GM21717 (cell line): ENCODE measurements around the gene HSP90AA1.
"Not testable (repeated sequence)": the region's sequence is repeated elsewhere in the genome, so short reads cannot be mapped to it uniquely, and the experiment has no call there.

Experiments
- ATAC-seq: cut with Tn5 transposase; IDR thresholded peaks from one replicate; pipeline ENCODE4 v1.9.1; 2021; ENCODE audit warnings: mild to moderate bottlenecking, moderate library complexity; ENCODE audit not compliant: unreplicated experiment

HSP90AA1 gene

DNA sequence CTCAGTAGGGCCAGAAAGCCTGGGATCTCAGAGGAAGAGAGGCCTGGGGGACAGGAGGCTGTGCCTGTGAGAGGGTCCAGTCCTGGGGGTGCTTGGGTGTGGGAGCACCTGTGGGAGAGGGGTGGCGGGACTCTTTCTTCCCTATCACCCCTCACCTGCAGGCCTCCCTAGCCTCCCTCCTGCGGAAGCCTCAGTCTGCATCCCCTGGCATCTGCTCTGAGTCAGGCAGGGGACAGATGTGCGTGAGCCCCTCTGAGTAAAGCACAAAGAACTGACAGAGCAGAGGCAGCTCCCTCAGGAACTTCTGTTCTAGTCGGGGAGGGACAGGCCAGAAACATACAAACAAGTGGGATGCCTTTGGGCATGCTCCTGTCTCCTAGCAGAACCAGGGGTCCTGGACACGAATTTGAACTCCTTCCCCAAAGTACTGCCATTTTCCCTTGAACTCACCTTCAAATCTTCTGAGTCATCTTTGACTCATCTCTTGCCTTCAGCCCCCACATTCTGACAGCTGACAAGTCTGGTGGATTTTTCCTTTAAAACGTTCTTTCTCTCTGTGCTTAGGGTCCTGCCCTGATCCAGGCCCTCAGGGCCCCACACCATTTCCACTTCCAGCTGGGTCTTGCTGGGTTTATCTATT, 8.5 kb upstream of the HSP90AA1 start:
- ATAC-seq = no peak

DNA sequence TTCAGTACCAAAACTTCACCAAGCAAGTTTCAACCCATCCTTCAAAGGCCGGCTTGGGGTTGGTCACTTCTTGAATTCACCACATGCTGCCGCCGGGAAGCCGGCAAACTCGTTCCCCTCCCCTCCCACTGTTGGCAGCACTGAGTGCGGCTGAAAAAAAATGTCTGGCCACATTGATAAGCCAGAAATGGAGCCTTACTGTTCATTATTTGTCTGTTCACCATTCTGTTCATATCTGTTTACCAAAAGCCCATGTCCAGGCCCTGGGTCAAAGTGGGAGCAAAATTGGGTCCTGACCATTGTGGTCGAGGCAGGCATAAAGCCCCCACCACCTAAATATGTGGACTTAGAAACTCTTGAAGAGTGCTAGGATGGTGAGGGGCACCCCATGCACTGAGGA, 7.3 kb upstream of the HSP90AA1 start:
- ATAC-seq = no peak

DNA sequence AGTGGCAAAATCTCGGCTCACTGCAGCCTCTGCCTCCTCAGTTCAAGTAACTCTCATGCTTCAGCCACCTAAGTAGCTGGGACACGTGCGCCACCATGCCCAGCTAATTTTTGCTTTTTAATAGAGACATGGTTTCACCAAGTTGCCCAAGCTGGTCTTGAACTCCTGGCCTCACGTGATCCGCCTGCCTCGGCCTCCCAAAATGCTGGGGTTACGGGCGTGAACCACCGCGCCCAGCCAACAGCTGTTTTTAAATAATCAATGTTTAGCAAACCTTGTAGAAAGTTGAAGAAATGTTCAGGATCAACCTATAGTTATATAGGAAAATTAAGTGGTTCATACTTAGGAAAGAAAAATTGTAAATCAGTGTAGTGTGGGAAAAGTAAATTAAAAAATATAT, 6.0 kb upstream of the HSP90AA1 start:
- ATAC-seq = no peak

DNA sequence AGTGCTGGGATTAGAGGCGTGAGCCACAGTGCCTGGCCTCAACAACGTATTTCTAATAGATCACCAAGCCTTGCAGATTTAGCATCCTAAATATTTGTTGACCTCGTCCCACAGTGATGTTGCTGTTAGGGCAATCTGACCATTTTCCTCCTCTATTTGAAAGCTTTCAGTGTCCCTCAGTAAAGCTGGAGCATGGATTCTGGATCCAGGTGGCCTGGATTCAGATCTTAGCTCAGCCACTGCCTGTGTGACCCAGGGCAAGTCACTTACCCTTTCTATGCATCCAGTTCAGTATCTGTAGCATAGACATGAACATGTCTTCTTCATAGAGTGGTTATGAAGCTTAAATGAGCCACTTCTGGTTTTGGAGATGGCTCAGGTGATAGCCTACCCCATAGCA, 3.9 kb upstream of the HSP90AA1 start:
- no peak for ATAC-seq

DNA sequence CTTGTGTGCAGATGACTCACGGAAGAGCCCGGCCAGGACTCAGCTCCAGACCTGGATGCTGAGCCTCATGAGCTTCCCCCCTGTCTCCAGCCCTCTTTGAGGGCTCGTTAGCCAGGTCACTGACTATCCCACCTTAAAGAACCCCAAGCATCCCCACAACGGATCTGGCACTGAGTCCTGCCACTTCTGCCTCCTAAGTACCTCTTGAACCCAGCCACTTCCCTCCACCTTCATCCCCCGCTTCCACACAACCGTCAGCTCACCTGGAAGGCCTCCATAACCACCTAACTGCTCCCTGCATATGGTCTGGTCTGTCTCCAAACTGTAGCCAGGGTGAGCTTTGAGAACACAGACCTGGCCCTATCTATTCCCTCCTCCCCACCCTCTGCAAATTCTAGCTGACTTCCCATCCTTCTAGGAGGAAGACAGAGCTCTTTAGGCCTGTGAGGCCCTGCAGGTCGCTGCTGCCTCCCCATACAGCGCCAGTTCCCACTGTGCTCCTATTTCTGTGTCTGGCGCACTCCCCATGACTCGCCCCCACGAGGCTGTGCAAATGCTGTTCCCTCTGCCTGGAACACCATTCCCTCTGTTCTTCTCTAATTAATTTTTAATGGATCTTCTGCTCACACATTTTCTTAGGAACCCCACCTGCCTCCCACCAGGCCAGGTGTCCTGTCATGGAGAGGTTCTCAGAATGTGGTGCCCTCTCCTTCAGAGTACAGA, 2.9 kb upstream of the HSP90AA1 start:
- no peak for ATAC-seq

DNA sequence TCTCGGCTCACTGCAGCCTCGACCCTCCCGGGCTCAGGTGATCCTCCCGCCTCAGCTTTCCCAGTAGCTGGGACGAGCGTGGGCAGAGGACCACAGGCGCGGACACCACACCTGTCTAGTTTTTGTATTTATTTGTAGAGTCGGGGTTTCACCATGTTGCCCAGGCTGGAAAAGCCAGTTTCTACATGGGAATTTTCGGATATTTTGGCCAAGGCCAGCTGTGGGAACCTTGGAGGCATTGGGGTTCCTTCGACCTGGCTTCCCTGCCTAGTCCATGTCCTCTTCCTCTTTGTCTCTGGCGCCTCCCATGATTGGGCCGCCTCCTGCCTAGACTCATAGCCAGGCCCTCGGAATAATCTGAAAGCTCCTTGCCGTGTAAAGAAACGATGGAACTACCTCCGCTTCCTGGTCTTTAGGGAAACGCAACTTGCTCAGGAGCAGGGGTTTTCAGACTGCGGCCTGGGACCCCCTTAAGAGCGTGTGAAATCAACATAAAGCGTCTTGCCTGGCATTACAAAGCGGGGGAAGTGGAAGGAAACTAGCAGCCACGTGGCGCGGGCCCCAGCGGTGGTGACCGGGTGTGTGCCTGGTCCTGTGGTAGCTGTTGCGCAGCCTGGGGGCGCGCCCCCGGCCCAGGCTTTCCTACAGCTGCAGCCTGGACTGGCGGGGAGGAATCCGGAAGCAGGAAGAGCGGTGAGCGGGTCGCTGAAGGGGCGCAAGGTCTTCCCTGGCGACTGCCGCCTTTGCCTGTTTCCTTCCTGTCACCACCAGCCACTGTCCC, 1.4 kb upstream of the HSP90AA1 start:
- ATAC-seq = no peak

DNA sequence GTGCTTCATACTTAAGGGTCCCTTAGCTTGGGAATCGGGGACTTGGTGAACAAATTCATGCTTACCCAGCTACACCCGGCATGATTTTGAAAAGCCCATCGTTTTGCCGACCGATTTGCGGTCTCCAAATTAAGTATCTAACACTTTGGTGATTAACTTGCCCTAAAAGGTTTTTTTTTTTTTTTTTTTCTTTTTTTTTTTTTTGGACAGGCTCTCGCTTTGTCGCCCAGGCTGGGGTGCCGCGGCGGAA, 843 bp upstream of the HSP90AA1 start:
- ATAC-seq = no peak

DNA sequence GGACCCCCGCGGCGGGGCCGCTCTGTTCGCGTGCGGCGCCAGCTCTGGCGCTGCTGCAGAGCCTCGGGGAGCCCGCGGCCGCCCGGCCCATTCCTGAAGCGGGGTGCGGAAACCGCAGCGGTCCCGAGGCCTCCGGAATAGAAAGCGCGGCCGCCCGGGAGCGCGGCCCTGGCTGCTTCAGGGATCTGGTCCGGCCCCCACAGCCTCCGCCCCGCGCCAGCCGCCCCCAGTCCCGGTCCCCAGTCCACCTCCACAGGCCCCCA, 204 bp downstream of the HSP90AA1 start:
- ATAC-seq = peak; percentile 21

DNA sequence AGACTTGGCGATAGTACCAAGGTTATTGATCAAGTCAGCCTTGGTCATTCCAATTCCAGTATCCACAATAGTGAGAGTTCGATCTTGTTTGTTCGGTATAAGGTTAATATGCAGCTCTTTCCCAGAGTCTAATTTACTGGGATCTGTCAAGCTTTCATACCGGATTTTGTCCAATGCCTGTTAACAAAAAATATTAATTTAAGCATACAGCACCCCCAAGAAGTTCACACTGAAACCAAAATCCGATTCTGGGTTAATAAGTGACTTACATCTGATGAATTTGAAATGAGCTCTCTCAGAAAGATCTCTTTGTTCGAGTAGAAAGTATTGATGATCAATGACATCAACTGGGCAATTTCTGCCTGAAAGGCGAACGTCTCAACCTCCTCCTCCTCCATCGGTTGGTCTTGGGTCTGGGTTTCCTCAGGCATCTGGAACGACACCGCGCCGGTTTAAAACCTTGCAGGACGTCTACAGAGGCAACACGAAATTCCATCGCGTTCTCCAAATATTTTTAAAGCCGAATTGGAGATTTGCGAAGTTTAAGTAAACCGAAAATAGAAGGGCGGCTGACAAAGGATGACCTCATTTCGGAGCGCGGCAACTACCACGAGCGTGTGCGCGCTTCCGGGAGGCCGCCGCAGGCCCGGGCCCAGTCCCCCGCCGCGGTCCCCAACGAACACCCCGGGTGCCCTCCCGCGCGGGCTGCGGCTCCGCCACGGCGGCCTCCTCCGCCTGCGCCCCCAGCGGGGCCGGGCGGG, 716 bp downstream of the HSP90AA1 start:
- peak; percentile 35 for ATAC-seq

DNA sequence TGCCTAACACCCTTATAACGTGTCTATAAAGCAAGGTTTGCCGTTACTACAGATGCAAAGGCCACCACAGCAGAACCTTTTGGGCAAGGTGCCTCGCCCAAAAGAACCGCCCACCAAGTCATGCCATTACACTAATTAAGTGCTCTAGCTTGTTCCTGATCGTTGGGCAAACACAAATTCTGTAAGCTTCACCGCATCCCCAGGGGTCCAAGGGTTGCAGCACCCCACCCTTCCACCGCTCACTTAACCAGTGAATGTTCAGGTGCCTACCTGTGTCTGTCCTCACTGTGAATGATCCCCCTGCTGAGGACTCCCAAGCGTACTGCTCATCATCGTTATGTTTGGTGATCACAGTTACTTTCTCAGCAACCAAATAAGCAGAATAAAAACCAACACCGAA, 1.4 kb downstream of the HSP90AA1 start:
- no peak for ATAC-seq

DNA sequence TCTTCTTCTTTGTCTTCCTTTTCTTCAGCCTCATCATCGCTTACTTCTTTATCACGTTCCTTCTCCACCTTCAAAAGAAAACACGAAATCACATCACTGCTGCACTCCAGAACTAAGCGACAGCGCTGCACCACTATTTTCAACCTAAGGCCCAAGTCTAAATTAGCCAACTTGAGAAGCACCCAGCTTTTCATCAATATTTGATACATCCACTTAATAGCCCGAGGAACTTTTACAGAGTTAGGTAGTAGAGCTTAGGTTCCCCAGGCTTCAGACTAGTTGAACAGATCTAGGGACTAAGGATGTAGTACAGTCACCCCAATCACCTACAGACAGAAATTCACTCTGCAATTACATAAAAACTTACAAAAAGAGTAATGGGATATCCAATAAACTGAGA, 1.9 kb downstream of the HSP90AA1 start:
- no peak for ATAC-seq

DNA sequence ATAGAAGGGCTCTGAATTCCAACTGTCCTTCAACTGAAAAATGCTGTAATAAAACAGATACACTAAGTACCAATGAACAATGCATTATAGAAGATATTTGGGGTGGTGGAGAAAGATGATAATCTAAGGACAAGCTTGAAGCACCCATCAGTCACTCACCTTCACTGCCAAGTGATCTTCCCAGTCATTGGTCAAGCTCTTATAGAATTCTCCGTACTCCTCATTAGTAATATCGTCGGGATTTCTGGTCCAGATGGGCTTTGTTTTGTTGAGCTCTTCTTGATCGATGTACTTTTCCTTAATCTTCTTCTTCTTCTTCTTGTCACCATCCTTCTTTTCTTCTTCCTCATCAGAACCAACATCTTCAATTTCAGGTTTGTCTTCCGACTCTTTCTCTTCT, 2.3 kb downstream of the HSP90AA1 start:
- not testable (repeated sequence) for ATAC-seq

DNA sequence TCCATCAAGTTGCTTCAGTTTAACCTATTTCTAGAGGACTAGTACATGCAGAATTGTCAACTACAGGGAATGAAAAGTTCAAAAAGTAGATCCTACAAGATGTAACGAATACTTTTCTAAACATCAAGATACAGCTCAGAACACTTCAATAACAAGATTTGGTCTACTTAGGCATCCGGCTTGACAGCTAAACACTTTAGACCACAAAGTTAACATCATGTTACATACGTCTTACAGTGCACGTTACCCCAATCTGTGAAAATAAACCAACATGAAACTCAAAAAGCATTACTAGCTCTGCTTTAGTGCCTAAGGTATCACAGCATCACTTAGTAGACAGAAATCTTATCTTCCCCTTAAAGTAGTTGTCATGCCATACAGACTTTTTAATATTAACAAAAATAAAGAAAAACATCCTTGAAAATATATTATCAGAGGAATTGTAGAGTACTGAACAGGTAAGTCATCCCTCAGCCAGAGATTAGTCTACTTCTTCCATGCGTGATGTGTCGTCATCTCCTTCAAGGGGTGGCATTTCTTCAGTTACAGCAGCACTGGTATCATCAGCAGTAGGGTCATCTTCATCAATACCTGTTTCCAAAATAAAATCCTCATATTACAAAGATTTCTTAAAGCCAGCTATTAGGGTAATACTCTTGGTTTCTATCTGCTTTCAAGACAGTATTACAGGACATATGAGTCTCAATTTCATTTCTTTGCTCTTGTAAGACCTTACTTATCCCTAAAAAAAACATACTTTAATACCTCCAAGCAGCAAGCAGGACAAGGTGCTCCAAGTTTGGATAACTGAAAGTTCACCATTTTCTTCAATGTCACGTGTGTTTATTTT, 5.4 kb downstream of the HSP90AA1 start:
- ATAC-seq = no peak

DNA sequence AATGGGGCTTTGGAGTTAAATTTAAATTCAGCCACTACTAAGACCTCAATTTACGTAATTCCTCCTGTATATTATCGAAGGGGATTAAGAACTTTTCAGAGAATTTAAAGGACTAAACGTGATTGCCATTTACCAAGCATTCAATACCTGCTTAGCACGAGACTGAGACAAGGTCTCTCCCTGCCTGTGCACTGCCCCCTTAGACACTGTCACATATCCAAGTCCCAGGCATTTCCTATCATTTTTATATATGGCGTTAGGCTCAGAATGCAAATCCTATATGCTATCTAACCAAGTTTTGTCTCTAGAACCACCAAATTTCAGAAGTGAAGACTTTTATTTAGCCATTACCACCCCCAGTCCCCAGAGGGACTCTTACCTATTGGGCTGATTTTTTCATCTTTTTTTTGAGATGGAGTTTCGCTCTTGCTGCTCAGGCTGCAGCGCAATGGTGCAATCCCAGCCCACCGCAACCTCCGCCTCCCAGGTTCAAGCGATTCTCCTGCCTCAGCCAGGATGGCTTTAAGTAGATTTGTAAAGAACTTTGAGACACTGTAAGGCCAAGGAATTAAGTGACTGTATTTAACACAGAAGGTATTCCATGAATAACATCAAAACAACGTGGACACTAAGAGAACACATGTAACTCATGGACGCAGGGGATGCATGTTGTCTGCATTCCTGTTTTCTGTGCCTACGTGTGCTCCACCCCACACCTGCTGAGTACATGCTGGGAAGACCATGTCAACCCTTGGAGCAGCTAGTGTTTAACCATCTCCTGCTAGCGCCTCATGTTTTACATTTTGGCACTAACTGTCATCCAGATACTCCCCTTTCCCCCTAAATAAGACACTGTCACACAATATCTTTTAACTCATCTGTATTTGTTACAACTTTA, 6.4 kb downstream of the HSP90AA1 start:
- ATAC-seq = no peak

DNA sequence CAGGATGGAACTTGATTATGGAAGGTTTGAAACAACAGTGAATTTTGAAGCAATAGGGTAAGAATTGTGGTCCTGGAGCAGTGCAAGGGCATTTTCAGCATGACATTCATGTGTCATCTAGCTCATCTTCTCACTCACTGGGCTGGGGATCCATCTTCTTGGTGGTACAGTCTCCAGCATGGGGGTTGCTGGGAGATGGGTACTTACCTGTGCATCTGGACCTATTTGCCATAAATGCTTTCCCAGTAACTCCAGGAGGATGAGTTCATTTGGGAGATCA, 7.2 kb downstream of the HSP90AA1 start:
- no peak for ATAC-seq

DNA sequence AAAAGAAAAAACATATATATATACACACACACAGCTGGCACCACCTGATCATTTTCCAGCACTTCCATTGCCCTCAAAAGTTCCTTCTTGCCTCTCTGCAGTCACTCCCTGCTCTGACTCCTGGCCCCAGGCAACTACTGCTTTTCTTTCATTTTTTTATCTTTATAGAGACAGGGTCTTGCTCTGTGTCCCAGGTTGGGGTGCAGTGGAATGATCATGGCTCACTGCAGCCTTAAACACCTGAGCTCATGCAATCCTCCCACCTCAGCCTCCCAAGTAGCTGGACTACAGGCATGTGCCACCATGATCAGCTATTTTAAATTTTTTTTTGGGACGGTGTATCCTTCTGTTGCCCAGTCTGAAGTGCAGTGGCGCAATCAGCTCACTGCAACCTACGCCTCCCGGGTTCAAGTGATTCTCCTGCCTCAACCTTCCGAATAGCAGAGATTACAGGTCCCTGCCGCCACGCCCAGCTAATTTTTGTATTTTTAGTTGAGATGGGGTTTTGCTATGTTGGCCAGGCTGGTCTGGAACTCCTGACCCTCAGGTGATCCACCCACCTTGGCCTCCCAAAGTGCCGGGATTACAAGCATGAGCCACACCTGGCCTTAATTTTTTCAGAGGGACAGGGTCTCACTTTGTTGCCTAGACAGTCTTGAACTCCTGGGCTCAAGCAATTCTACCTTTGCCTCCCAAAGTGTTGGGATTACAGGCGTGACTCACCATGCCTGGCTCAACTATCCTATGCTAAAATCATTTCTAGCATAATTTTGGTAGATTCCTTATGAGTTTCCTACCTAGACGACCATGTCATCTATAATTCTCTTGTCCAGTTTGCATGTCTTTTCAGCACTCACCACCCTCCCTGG, 7.8 kb downstream of the HSP90AA1 start:
- ATAC-seq = no peak

DNA sequence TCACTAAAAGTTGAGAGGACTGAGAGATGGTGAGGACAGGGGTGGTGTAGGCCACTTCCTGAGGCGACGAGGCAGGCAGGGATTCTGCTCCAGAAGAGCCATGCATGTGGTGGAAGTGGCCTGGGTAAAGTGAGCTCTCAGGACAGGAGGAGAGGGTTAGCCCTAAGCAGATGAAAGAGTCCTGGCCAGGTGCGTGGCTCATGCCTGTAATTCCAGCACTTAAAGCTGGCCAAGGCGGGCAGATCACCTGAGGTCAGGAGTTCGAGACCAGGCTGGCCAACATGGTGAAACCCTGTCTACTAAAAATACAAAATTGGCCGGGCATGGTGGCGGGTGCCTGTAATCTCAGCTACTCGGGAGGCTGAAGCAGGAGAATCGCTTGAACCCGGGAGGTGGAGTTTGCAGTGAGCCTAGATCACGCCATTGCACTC, 8.5 kb downstream of the HSP90AA1 start:
- not testable (repeated sequence) for ATAC-seq

DNA sequence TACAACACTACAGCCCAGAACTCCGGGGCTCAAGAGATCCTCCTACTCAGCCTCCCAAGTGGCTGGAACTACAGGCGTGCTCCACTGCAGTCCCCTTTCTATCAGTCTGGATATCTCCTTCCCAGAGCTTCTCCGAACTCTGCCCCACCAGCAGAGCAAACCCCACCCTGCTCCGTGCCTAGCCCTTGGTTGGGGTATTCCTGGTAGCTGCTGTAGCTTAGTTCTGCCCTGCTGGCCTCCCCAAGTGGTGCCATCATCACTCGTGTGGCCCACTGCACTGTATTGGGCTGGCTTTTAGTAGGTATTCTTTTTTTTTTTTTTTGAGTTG, 9.5 kb downstream of the HSP90AA1 start:
- ATAC-seq = no peak

DNA sequence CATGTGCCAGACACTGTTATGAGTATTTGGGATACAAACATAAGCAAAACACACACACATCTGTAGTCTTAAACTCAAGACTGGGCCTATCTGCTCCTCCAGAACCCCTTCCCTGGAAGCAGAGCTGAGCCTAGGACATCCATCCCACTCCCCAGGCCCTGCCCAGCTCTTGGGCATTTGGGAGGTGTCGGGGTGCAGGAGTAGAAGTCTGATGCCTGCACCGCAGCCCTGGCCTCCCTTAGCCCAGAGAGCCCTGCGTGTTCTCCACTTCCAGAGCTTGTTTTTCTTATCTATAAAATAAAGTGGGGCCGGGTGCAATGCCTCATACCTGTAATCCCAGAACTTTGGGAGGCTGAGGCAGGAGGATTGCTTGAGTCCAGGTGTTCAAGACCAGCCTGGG, 11.7 kb downstream of the HSP90AA1 start:
- ATAC-seq = no peak
